GM21526 (cell line): ENCODE measurements around the gene ADAM17.
A peak's percentile ranks its signal among the peaks of the same experiment; 100 is the strongest.

Experiments used
- ATAC-seq: cut with Tn5 transposase; IDR thresholded peaks from one replicate; pipeline ENCODE4 v1.9.1; 2021; ENCODE audit warnings: moderate library complexity; ENCODE audit not compliant: unreplicated experiment, low FRiP score

Gene ADAM17

DNA sequence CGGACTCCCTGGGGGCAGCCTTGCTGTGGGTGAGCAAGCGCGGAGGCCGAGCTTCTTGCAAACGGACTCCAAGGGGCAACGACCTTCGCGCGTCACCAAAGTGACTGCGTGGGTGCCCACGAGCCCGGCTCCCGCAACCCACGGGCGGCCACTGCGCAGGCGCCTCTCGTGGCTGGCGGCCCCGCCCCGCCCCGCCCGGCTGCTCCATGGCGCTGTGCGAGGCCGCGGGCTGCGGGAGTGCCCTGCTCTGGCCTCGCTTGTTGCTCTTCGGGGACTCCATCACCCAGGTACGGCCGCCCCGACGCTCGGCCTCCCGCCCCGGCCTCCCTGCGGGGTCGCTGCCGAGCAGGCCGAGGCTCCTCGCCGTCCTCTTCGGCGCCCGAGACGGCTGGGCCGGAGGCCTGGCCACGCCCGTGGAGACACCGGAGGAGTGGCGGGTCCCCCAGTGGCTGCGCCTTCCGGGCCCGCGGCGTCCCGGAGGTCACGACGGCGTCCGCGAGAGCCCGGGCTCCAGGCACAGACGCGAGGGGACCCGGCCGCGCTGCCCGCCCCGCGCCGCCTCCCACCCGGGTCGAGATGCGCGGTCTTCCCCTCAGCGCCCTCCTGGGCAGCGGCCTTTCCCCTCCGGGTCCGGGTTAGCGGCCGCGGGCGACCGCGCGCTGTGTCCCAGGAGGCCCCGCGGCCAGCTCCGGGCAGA, 81.1 kb downstream of the ADAM17 start, which contains the start of gene IAH1:
IAH1 (plus strand) TSS at position 191 of the 697 bp plus-strand sequence; CDS start at position 207, 16 bp downstream.
- peak; percentile 72 for ATAC-seq

DNA sequence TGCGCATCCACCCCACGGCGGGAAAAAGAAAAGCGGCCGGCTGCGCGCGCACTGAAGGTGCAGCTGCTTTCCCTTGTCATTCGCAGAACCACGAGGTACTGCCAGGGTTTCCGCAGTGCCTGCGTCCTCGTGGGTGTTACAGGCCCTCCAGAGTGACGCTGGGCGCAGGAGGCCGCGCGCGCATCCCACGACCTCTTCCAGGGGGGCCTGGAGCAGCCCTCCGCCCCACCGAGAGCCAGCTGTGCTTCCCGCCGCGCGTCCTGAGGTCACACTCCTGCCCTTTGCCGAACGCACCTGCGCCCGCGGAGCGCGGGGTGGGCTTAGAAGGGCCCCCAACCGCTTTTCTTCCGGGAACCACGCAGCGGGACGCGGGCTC, 81.7 kb downstream of the ADAM17 start:
- peak; percentile 35 for ATAC-seq

- ATAC-seq = no peak
Measured at GRCh38 chr2:9473308-9473984, 82.2 kb downstream of the ADAM17 start.

- ATAC-seq = no peak
Measured at GRCh38 chr2:9472511-9472910, 83.1 kb downstream of the ADAM17 start.

- ATAC-seq = no peak
Measured at GRCh38 chr2:9471206-9471605, 84.4 kb downstream of the ADAM17 start.

- no peak for ATAC-seq
Measured at GRCh38 chr2:9467687-9468086, 87.9 kb downstream of the ADAM17 start.

- ATAC-seq = no peak
Measured at GRCh38 chr2:9466147-9466683, 89.4 kb downstream of the ADAM17 start.

DNA sequence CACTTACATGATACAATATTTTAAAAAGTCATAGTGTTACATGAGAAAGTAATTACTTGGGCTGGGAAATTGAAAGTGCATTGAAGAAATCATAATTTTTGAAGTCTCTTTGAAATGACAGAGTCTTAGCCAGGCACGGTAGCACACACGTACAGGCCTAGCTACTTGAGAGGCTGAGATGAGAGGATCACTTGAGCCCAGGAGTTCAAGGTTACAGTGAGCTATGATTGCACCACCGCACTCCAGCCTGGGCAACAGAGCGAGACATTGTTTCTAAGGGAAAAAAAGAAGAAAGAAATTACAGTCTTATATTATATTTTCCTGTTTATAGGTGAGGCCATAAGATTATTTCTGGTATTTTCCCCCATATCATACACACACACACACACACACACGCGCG, 90.5 kb downstream of the ADAM17 start:
- no peak for ATAC-seq

DNA sequence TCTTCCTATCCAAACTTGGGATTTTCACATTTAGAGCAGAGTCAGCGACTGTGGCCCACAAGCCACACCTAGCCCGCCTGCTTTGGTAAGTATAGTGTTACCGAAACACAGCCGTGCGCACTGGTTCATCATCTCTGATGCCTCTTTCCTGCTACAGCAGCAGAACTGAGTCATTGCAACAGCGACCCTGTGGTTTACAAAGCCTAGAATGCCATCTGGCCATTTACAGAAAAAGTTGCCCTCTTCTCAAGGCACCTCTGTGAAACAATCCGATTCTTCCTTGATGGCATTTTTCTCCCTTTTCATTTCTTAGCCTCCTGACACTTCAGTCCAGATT, 92.0 kb downstream of the ADAM17 start:
- ATAC-seq = peak; percentile 89

GRCh38 chr2:9462886-9463697, 92.5 kb downstream of the ADAM17 start:
- ATAC-seq = peak; percentile 25

- ATAC-seq = no peak
Measured at GRCh38 chr2:9462313-9462712, 93.3 kb downstream of the ADAM17 start.

DNA sequence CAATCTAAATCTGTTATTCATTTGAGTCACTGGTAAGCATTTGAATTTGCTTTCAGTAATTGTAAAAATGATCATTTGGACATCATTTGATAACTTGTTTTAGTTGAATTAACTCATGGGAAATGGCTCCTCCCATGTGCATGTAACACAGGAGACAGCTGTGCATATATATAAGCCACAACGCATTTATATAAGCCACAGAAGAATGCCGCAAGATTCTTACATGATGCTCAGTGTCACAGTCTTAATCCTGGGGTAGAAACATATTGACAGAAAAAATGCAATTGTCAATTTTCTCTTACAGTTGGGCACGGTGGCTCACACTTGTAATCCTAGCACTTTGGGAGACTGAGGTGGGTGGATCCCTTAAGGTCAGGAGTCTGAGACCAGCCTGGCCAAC, 94.6 kb downstream of the ADAM17 start:
- no peak for ATAC-seq

- no peak for ATAC-seq
Measured at GRCh38 chr2:9460441-9461017, 95.1 kb downstream of the ADAM17 start.

DNA sequence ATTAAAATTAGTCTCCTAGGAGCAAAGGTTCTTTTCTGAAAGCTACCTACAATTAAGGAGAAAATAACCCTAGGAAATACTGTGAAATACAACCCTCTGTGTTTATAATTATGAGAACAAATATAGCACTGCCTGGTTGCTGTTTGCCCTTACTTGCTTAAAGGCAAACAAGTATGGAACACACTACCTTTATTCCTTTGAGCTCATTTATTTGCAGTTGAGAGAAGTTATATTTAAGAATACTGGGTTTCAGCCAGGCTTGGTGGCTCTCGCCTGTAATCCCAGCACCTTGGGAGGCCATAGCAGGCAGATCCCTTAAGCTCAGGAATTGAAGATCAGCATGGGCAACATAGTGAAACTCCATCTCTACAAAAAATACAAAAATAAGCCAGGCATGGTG, 104.4 kb downstream of the ADAM17 start:
- ATAC-seq = no peak

GRCh38 chr2:9445089-9445488, 110.5 kb downstream of the ADAM17 start:
- ATAC-seq = no peak

GRCh38 chr2:9443526-9443925, 112.1 kb downstream of the ADAM17 start:
- ATAC-seq = no peak

- no peak for ATAC-seq
Measured at GRCh38 chr2:9441556-9441955, 114.1 kb downstream of the ADAM17 start.

GRCh38 chr2:9440058-9440727, 115.4 kb downstream of the ADAM17 start:
- ATAC-seq = no peak

GRCh38 chr2:9439536-9439935, 116.1 kb downstream of the ADAM17 start:
- no peak for ATAC-seq
